Stimulated activated CD8-positive, alpha-beta memory T cell treated with anti-CD3 and anti-CD28 coated beads, Interleukin-2, amount 100 ng/mL, for 1 hour (primary cell): ENCODE data around the gene SCN8A.

Experiments used
- DNase-seq, 2 donors: peaks; one replicate each; pipeline ENCODE4 v3.0.0-alpha.2; 2020; ENCODE audit warnings: low read depth in 2 of 2

SCN8A gene

DNA sequence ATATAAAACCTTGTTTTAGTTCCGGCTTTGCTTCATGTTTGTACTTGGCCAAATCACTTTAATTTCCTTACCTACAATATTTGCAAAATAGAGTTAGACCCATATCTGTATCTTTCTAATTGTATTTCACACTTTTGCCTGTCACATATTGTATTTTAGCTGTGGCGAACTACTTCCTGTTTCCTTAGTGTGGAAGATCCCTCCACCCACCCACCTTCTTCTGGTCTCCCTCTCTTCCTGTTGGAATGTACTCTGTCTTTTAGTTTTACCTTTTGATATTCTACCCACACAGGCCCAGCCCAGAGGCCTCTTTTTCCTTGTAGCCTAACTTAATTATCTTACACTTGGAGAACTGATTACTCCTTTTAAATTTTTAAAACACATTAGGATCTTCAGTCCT is 78.2 kb downstream of the SCN8A start:
- DNase-seq: no peak

DNA sequence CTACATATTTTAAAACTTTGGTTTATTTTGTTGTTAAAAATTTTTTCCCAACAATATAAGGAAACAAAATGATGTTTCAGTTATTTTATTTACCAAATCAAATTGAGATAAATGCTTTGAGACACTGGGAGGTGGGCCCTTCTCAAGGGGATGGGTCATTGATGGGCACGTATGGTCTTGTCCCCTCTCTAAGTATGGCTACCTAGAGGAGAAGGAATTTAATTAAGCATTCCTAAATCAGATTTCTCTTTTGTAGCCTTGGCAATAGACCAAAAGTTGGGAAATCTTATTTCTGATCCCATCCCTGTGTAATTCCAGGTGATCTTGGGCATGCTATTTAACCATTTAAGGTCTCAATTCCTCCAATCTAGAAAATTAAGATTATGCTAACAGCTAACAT is 79.0 kb downstream of the SCN8A start:
- no peak for DNase-seq

DNA sequence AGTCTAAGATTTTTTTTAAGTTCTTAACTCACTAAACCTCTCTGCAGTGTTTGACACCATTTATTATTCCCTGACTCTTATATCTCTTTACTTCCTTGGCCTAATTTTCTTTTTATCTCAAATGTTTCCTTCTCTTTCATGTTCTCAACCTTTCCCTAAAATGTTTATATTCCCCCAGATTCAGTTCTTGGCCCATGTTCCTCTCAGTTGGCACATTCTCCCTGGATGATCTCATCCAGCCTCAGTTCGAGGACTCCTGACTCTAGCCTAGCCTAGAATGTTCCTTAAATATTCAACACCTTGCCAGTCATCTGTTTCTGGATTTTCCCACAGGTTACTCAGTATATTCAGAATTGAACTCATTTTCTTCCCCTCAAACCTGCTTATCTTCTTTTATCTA is 81.3 kb downstream of the SCN8A start:
- DNase-seq: no peak

DNA sequence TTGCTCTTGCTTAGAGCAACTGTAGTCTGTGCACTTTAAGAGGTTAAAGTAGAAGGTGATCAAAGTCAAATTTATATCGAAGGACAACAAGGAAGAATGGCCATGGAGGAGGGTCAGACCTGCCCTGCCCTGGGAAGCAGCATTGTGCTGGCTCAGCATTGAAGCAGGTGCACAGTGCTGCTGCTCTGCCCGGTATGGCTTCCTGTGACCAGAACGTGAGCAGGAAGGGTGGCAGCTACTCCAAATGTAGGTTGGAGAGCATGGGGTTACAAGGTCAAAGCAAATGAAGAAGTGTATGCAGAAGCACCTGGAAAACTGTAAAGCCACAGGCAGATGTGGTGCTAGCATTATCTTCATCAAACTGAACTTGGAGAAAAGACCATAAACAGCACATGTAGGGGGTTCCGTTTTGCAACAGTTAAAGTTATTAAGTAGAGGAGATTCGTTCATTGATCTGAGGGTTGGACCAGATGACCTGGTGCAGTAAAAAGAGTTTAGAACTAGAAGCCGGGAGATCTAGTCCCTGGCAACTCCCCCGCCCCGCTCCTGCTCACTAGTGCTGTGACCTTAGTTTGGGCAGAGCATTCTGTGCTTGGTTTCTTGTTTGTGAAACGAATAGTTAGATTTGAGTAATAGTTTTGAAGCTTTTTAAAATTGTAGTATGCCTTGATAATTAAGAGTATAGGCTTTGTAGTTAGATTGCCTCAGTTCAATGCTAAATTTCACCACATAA is 84.2 kb downstream of the SCN8A start:
- no peak for DNase-seq

DNA sequence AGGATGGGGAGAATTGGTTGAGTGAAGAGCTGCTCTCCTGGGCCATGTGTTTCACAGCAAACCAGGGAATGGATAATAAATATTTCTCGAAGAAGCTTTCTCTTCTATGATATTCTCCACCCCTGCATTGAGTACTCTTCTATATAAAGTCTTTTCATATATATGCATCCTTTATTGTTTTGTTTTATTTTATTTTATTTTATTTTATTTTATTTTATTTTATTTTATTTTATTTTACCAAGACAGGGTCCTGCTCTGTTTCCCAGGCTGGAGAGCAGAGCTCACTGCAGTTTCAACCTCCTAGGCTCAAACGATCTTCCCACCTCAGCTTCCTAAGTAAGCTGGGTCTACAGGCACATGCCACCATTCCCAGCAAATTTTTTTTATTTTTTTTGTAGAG is 85.8 kb downstream of the SCN8A start:
- DNase-seq: no peak

DNA sequence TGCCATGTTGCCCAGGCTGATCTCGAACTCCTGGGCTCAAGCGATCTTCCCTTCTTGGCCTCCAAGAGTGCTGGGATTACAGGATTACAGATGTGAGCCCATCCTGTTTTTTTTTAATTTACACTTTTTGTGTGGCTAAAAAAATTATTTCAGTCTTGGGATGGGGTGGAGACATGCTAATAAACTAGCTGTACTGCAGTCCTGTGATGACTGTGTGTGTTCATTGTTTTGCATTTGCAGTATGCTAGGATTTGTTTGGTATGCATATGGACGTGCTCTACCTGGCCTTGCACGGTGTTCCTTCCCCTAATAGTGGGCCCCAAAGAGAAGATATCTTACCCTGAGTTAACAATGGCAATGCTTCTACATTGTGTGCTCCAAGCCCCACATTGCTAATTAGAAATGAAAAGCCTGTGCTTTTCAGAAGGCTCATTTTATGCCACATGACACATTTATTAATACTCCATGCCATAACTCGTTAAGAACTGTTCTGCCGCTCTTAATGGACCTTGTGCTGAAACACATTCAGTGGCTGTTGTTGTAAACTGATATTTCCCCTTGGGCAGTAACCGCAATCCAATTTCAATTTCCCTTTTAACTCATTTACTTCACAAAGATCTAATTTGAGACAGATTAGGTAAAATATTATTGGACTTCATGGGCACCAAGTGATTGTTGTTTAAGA is 86.4 kb downstream of the SCN8A start:
- DNase-seq: no peak

DNA sequence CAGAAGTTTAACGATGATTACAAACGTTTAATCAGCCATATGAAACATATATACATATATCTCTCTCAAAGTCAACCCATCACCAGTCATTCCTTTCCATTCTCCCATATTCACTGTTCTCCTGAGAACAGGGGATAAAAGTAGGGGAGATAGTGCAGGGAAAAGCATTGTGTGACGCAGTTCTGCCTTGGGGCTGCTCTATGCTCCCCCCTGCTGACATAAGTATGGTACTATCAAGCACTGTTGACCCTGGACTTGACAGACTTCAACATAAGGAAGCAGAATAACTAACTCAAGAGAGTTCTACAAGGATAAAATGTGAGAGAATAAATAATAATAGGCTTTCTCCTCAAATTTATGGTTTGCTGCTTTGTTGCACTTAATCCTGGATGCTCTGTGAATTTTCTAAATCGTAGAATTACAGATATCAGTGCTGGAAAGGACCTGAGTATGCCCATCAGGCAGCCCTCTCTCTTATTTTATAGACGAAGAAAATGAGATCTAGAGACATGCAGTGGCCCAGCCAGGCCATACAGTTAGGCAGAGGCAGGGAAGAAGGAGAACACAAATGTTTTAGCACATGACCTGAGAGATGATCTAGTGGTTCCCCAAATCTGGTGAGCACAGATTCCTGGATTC is 87.2 kb downstream of the SCN8A start:
- DNase-seq: no peak

DNA sequence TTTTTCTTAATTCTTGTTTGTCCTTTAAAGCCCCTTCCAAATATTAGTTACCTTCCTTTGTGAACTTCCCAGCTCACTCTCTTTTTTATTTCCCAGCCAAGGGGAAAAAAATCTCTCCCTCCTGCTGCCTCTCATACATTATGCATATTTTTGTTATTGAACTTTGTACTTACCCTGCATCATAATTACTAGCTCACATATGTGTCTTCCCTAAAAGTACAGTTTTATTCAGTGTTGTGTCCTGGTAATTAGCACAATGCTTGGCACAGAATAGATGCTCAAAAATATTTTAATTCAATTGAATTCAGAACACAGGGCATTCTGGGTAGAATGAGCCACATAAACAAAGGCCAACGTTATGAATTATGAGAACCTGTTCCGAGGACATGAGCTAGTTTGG is 91.9 kb downstream of the SCN8A start:
- DNase-seq: no peak

DNA sequence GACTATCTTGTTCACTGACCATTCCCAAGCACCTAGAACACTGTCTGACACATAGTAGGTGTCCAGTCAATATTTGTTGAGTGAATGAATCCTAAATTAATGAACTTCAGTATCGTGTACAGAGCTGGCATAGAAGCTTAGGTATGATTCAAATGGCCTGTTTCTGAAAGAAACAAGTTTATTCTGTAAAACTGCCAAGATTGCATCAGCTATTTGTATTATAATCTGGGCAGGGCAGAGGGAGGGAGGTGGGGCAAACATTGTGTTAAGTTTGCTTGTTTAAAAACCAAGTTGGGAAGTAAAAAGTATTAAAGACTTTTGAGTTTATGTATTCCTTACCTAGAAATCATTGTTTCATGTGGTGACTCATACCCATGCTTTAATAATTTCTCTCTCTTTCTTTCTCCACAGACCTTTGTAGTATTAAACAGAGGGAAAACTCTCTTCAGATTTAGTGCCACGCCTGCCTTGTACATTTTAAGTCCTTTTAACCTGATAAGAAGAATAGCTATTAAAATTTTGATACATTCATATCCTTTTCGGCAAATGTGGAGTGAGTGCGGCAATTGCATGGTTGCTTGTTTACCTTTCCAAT is 92.8 kb downstream of the SCN8A start:
- no peak for DNase-seq

DNA sequence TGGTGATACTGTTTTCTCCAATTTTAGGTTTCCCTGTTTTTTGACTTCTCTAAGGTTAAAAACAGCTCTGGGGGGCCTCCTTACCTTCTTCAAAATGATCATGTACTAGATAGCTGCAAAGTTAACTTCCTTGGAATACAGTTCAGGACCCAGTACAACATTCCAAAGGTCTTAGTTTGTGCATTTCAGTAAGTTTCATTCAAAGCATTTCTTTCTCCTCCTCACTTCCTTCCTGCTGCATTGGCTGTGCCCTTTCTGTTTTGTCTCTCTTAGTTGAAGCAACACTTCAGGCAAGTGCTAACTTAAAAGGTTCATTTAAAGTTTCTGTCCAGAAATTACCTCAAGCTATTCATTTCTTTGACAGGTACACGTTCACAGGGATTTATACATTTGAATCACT is 95.7 kb downstream of the SCN8A start:
- DNase-seq: no peak

DNA sequence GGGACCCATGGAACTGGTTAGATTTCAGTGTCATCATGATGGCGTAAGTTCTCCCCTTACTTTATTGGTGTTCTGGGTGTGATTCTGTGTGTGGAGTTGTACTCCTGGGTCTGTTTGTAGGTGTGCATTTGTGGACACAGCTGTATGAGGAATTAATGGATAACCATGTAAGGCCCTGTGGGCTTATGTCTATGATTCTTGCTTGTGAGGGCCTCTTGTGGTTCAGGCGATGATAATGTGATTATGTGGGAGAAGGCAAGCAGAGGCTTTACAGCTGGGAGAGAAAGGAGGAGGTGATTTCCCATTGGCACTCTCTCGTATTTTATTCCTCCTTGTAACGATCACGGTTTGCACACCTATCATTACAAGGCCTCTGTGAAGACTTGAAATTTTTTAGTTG is 96.1 kb downstream of the SCN8A start:
- DNase-seq: no peak

DNA sequence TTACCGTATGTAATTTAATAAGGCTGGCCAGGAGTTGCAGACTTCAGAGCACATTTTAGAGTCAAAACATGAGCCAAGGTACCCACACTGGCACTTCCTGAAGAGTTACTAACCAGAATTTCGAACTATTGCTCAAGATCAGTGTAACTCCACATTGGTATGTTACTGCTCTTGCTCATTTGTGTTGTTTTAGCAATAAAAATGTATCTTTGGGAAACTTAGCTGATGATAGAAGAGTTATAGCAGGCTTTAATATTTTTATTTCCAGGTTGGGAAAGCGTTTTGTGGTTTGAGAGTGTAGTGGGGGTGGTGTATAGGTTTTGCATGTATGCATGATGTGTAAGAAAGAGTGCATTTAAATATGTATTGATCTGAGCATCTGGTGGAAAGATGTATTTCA is 96.6 kb downstream of the SCN8A start:
- no peak for DNase-seq

DNA sequence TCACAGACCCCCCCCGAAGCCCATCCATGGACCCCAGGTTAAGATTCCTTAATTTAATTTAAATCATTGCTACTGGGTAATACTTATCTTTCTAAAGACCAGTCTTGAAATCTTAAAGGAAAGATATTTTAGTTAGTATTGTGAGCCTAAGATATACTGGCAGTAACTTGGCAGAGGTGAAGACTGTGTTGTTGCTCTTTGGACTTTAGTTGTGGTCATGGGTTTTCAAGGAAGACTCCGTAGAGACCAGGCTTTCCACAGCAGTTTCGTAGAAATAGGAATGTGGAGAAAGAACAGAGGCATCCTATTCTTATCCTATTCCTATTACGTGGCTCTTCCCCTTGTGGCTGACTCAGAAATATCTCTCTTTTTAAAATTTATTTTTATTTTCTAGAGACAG is 99.0 kb downstream of the SCN8A start:
- no peak for DNase-seq

DNA sequence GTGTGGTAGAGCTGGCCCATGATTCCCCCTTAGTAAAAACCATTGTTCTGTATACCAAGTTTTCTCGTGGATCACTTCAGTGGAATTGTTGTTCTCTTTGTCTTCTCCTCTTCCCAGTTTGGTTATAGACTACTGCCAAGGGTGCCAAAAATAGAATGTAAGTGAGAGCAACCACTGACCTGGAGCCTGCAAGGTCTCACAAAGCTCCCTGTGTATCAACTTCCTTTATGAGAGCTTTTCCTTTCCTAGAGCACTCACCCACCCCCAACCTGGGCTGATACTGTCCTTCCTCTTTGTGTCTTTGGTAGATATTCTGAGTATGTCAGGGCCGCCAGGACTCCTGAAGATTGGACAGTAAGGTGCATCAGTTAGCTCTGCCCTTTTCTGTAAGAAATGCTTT is 101.0 kb downstream of the SCN8A start:
- DNase-seq: no peak

DNA sequence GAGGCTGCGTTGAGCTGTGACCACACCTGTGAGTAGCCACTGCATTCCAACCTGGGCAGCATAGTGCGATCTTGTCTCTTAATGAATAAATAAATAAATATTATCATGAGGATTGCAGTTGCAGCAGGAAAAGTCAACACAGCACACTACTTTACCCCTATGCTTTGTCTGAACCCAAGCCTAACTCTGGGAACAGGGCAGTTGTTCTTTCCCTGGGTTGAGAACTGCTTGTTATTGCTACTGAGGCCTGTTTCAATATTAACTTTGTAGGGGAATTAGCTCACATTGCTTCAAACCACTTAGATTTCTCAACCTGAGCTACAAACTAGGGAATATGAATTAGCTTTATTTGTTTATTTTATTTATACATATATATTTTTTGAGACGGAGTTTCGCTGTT is 102.5 kb downstream of the SCN8A start:
- DNase-seq: no peak

DNA sequence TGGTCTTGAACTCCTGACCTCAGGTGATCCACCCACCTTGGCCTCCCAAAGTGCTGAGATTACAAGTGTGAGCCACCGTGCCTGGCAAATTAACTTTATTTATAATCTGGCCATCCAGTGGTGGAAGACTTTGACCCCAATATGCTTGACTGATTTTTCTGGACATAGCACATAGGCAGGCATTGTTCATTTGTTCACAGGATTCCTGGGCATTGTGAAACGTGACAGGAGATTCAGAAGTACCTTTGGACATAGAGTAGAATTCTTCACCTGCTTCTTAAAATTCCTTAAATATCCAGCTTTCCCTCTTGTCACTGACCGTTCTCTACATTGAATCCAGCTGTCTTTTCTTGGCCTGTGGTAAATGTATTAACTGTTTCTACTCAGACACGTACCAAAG is 103.1 kb downstream of the SCN8A start:
- no peak for DNase-seq

DNA sequence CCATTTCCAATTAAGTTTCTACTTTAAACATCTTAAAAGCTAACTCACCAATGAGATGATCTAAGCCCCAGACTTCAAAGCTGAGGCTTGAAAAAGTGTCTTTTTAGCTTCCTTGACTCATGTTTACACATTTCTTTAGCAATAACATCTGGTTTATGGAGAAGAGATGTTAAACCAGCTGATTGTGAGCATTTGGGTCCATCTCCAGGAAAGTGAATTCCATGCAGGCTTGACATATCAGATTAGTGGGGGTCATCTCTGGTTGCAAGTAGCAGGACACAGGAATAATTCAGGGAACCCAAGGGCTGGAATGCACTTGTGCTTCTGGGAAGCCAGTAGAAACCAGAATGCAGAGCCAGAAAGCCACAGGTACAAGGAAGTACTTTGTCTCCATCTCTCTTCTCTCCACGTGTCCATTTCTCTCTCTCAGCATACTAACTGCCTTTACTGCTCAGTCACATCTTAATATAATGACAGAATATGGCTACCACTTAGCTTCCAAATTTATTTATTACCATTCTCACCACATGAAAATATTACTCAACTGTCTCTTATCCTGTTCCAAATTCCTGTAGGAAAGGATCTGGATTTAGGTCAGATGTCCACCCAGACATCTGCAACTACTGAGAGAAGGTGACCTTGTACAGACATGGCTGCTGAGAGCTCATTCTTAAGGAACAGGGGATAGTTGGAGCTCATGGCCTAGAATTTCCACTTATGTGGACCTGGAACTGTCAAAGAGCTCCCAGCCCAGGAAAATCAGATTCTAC is 104.4 kb downstream of the SCN8A start:
- no peak for DNase-seq

DNA sequence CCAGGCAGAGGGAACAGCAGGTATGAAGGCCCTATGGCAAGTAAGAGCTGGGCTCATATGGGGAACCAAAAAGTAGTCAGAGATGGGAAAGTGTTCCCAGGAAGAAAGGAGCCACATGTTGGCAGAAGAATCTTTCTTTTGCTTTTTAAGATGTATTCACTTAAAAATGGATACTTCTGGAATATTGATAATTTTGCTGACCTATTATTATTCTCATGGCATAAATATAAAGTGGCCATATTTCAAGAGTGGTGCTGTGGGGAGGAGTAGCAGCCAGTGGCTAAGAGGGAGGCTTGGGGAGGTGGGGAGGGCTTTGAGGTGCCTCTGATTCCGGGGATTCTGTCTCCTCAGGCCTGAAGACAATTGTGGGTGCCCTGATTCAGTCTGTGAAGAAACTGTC is 108.2 kb downstream of the SCN8A start:
- no peak for DNase-seq

DNA sequence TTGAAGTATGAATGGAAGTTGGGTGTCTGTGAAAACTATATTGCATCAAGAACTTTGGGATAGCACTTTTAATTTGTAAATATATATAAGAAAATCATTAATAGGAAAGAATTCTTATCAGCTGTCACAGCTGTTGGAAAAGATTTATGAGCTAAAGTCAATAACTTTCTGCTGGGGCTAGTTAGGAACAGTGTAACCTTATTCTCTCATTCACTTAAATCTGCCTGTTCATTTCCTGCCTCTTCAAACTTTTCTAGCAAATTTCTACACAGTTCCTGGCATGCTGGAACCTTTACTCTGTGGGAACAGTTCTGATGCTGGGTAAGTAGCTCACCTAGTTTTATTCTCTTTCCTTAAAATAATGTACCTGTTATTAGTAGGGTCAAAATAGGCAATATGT is 109.9 kb downstream of the SCN8A start:
- no peak for DNase-seq

DNA sequence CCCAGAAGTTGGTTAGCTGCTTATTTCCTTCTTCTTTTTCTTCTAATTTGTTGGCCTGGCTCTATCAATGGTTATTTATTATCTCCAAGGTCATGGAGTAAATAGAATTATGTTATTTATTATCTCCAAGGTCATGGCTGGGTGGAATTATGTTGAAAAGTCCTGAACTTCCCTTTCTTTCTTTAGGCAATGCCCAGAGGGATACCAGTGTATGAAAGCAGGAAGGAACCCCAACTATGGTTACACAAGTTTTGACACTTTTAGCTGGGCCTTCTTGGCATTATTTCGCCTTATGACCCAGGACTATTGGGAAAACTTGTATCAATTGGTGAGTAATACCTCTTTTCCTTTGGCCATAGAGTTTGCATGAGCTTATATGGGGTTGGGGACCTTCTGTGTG is 111.6 kb downstream of the SCN8A start:
- DNase-seq: no peak

DNA sequence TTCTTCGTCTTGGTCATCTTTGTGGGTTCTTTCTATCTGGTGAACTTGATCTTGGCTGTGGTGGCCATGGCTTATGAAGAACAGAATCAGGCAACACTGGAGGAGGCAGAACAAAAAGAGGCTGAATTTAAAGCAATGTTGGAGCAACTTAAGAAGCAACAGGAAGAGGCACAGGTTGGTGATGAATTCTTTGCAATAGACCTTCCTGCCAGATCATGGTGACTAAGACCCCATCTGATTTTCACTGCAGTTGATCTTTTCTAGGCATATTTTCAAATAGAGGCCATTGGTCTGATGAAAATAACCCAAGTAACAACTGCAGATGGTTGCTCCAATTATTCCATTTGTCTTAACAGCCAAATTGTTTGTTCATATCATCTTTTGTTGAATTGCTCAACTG is 114.4 kb downstream of the SCN8A start:
- no peak for DNase-seq

DNA sequence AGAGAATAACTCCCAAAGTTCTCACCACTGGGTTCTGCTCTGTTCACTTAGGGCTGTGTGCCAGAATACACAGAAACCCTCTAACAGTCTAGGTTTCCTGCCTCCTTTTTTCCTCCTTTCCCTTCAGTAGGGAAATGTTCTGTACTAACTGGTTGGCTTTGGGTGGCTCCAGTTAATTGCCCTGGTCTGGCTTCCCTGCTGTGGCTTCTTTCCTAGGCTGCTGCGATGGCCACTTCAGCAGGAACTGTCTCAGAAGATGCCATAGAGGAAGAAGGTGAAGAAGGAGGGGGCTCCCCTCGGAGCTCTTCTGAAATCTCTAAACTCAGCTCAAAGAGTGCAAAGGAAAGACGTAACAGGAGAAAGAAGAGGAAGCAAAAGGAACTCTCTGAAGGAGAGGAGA is 115.2 kb downstream of the SCN8A start:
- no peak for DNase-seq
